OCI-LY3 (cell line): ENCODE results near the gene PCBP3.

Experiments used
- CTCF ChIP-seq: fragments of 200-600, 300-600 bp; sonication (generic); IDR thresholded peaks from 2 replicates; pipeline ENCODE4 v1.5.1; 2014; ENCODE audit warnings: antibody characterized with exemption, low read length, low read depth
- EZH2phosphoT487 ChIP-seq: fragments of 200-600 bp; shearing (Covaris generic); IDR thresholded peaks from 2 replicates; pipeline ENCODE4 v1.6.1; 2018; ENCODE audit warnings: antibody characterized with exemption, mixed run types, low read depth

DNA sequence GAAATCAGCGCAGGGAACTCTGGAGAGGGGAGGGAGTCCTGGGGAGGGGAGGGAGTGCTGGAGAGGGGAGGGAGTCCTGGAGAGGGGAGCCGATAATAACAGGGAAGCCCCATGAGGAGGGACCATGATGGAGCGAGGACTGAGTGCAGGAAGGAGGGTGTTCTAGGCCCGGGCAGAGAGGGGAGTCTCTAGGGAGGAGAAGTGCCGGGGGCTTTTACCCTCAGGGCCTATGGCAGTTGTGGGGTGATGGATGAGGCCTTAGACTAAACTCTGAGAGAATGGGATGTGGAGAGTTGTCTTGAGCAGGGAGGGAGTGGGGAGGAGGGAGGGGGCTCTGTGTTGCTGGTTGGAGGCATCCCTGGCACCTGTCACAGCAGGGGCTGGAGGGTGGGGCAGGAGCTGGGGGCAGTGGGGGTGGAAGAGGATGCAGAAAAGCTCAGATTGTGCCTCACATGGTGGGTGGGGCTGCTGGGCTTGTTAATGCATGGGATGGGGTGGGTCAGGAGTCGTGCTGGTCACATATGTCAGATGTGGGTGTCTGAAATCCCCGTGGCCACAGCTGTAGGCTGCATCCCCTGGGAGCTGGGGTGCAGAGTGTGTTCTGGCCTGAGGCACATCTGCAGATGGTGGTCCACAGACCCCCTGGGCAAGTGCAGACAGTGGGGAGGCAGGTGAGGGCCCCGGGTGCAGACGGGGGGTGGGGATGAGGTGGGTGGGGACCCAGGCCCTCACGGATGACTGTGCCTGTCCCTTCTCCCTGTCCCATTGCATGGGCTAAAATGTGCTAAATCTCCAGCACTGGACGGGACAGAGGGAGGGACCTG lies 249.6 kb downstream of the PCBP3 start:
- TF ChIP-seq CTCF = no peak
- no peak for TF ChIP-seq EZH2phosphoT487
